Neural cell (in vitro differentiated cells): ENCODE measurements around the gene TNS3.

Experiments used
- EP300 ChIP-seq: fragments of 450-650 bp; conservative IDR thresholded peaks from 2 replicates; pipeline ENCODE4 v1.6.1; 2014; ENCODE audit warnings: antibody characterized with exemption, mild to moderate bottlenecking, moderate library complexity; ENCODE audit not compliant: poor library complexity, severe bottlenecking
- MXI1 ChIP-seq: fragments of 450-650 bp; conservative IDR thresholded peaks from 2 replicates; pipeline ENCODE4 v1.6.1; 2014; ENCODE audit warnings: antibody characterized with exemption, mild to moderate bottlenecking; ENCODE audit not compliant: poor library complexity, severe bottlenecking
- POLR2AphosphoS5 ChIP-seq: IDR thresholded peaks from 2 replicates; pipeline ENCODE4 v1.6.1; 2012
- RAD21 ChIP-seq: fragments of 450-650 bp; conservative IDR thresholded peaks from 2 replicates; pipeline ENCODE4 v1.6.1; 2014; ENCODE audit warnings: antibody characterized with exemption, mild to moderate bottlenecking, moderate library complexity
- SMC3 ChIP-seq: fragments of 450-650 bp; conservative IDR thresholded peaks from 2 replicates; pipeline ENCODE4 v1.6.1; 2014; ENCODE audit warnings: antibody characterized with exemption, mild to moderate bottlenecking, moderate library complexity; ENCODE audit not compliant: poor library complexity
- TAF1 ChIP-seq: IDR thresholded peaks from 2 replicates; pipeline ENCODE4 v1.6.1; 2012; ENCODE audit warnings: low read depth
- TF ChIP-seq, protein P1 (sequence below): fragments of 450-650 bp; IDR thresholded peaks from 2 replicates; pipeline ENCODE4 v1.5.1; 2014; ENCODE audit warnings: antibody characterized with exemption, mild to moderate bottlenecking, moderate library complexity; ENCODE audit not compliant: poor library complexity, severe bottlenecking
- TF ChIP-seq, protein P2 (sequence below): IDR thresholded peaks from 2 replicates; pipeline ENCODE4 v1.6.1; 2012; ENCODE audit warnings: borderline replicate concordance

DNA sequence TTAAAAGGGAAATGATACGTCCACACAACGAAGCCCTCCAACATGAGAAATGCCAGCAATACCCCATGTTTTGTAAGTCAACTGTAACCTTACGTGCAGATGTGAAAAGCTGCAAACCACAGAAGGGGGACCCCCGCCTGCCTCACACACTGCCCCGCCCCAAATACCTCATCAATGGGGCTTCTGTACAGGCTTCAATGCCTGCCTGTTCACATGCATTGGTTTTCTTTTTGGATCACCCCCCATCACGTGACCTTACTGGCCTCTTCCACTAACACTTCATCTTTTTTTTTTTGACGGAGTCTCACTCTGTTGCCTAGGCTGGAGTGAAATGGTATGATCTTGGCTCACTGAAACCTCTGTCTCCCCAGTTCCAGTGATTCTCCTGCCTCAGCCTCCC, 224.0 kb downstream of the TNS3 start:
- TF ChIP-seq, protein P1, sequence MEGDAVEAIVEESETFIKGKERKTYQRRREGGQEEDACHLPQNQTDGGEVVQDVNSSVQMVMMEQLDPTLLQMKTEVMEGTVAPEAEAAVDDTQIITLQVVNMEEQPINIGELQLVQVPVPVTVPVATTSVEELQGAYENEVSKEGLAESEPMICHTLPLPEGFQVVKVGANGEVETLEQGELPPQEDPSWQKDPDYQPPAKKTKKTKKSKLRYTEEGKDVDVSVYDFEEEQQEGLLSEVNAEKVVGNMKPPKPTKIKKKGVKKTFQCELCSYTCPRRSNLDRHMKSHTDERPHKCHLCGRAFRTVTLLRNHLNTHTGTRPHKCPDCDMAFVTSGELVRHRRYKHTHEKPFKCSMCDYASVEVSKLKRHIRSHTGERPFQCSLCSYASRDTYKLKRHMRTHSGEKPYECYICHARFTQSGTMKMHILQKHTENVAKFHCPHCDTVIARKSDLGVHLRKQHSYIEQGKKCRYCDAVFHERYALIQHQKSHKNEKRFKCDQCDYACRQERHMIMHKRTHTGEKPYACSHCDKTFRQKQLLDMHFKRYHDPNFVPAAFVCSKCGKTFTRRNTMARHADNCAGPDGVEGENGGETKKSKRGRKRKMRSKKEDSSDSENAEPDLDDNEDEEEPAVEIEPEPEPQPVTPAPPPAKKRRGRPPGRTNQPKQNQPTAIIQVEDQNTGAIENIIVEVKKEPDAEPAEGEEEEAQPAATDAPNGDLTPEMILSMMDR: no peak
- TF ChIP-seq POLR2AphosphoS5 (no peak), RAD21 (no peak), EP300 (no peak), MXI1 (no peak), TAF1 (no peak), SMC3 (no peak)
- TF ChIP-seq, protein P2, sequence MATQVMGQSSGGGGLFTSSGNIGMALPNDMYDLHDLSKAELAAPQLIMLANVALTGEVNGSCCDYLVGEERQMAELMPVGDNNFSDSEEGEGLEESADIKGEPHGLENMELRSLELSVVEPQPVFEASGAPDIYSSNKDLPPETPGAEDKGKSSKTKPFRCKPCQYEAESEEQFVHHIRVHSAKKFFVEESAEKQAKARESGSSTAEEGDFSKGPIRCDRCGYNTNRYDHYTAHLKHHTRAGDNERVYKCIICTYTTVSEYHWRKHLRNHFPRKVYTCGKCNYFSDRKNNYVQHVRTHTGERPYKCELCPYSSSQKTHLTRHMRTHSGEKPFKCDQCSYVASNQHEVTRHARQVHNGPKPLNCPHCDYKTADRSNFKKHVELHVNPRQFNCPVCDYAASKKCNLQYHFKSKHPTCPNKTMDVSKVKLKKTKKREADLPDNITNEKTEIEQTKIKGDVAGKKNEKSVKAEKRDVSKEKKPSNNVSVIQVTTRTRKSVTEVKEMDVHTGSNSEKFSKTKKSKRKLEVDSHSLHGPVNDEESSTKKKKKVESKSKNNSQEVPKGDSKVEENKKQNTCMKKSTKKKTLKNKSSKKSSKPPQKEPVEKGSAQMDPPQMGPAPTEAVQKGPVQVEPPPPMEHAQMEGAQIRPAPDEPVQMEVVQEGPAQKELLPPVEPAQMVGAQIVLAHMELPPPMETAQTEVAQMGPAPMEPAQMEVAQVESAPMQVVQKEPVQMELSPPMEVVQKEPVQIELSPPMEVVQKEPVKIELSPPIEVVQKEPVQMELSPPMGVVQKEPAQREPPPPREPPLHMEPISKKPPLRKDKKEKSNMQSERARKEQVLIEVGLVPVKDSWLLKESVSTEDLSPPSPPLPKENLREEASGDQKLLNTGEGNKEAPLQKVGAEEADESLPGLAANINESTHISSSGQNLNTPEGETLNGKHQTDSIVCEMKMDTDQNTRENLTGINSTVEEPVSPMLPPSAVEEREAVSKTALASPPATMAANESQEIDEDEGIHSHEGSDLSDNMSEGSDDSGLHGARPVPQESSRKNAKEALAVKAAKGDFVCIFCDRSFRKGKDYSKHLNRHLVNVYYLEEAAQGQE: no peak
